ENCODE results near the gene DUSP28. TPM values are rescaled to one million over a fixed set of nuclear protein-coding genes. Genes with fewer than 3 reads are reported as not detected.

DUSP28 gene
- total RNA-seq, 1 experiment from 2014 or later = 2.5 TPM

Other genes with a start within 250 kb of the DUSP28 start
- 28.4 and 32.0 TPM in 2 replicates for gene GPC1, start 124.7 kb upstream of the DUSP28 start, total RNA-seq (2014; rRNA removed; shearing (Covaris generic))
- gene ANKMY1, start 2.4 kb upstream of the DUSP28 start, total RNA-seq (2014; rRNA removed; shearing (Covaris generic)) = 3.6 and 8.9 TPM in 2 replicates
- 10.3 and 15.2 TPM in 2 replicates for gene RNPEPL1, start 8.1 kb downstream of the DUSP28 start, total RNA-seq (2014; rRNA removed; shearing (Covaris generic))
- 66.5 and 69.0 TPM in 2 replicates for gene CAPN10, start 26.4 kb downstream of the DUSP28 start, total RNA-seq (2014; rRNA removed; shearing (Covaris generic))
- 0.07 TPM in 1 of 2 replicates, not detected in the other for gene GPR35, start 65.1 kb downstream of the DUSP28 start, total RNA-seq (2014; rRNA removed; shearing (Covaris generic))
- gene AQP12B, start 122.5 kb downstream of the DUSP28 start, total RNA-seq (2014; rRNA removed; shearing (Covaris generic)) = not detected in 2 replicates
- not detected in 2 replicates for gene AQP12A, start 131.5 kb downstream of the DUSP28 start, total RNA-seq (2014; rRNA removed; shearing (Covaris generic))

All from H7 (cell line).